ENCODE results near the gene JPH3.
"Not testable (repeated sequence)": the region's sequence is repeated elsewhere in the genome, so short reads cannot be mapped to it uniquely, and the experiment has no call there.

The JPH3 gene

GRCh38 chr16:87572959-87573358 lies 29.3 kb upstream of the JPH3 start:
- DNase-seq (ENCODE audit: low read depth in 3 of 3, low spot score in 1 of 3): no peak

- no peak for DNase-seq (ENCODE audit: low read depth in 3 of 3, low spot score in 1 of 3)
These were observed 27.1 kb upstream of the JPH3 start for GRCh38 chr16:87575027-87575804.

GRCh38 chr16:87576171-87576570 lies 26.1 kb upstream of the JPH3 start:
- DNase-seq (ENCODE audit: low read depth in 3 of 3, low spot score in 1 of 3): no peak

DNA sequence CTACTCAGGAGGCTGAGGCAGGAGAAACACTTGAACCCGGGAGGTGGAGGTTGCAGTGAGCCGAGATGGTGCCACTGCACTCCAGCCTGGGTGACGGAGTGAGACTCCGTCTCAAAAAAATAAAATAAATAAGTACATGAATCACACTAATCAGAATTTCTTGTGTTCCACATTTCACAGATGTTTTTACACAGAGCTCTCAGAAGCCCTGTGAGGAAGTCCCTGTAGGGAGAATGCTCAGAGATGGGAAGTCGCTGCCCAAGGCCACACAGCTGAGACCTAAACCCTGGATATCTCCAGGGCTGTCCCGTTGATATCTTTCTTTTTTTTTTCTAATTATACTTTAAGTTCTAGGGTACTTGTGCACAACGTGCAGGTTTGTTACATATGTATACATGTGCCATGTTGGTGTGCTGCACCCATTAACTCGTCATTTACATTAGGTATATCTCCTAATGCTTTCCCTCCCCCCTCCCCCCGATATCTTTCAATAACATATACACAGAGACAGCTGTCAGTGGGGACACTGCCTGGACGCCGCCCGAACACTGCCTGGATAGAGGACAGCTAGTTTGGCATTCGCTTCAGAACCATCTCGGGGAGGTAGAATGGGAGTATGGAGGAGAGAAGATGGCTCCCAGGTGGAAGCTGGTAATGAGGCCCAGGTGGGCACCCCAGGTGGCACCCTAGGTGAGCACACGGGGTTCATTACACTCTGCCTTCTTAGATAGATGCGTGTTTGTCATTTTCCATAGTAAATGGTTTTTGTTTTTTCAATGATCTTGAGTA lies 24.0 kb upstream of the JPH3 start:
- not testable (repeated sequence) for DNase-seq (ENCODE audit: low read depth in 3 of 3, low spot score in 1 of 3)

DNA sequence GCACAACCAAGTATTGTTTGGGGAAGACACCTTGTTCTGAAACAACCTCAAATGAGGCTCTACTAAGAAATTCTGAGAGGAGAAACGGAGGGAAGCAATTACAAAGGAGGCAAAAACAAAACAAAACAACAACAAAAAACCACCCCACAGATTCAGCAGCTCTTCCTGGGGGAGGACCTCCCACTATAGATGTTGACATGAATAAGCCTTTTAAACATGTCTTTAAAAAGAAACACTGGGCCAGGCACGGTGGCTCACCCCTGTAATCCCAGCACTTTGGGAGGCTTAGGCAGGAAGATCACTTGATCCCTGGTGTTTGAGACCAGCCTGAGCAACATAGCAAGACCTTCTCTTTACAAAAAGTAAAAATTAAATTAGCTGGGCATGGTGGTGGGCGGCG lies 22.6 kb upstream of the JPH3 start:
- no peak for DNase-seq (ENCODE audit: low read depth in 3 of 3, low spot score in 1 of 3)

- no peak for DNase-seq (ENCODE audit: low read depth in 3 of 3, low spot score in 1 of 3)
These were observed 21.4 kb upstream of the JPH3 start for GRCh38 chr16:87580855-87581261.

GRCh38 chr16:87581857-87582215 lies 20.5 kb upstream of the JPH3 start:
- no peak for DNase-seq (ENCODE audit: low read depth in 3 of 3, low spot score in 1 of 3)

DNA sequence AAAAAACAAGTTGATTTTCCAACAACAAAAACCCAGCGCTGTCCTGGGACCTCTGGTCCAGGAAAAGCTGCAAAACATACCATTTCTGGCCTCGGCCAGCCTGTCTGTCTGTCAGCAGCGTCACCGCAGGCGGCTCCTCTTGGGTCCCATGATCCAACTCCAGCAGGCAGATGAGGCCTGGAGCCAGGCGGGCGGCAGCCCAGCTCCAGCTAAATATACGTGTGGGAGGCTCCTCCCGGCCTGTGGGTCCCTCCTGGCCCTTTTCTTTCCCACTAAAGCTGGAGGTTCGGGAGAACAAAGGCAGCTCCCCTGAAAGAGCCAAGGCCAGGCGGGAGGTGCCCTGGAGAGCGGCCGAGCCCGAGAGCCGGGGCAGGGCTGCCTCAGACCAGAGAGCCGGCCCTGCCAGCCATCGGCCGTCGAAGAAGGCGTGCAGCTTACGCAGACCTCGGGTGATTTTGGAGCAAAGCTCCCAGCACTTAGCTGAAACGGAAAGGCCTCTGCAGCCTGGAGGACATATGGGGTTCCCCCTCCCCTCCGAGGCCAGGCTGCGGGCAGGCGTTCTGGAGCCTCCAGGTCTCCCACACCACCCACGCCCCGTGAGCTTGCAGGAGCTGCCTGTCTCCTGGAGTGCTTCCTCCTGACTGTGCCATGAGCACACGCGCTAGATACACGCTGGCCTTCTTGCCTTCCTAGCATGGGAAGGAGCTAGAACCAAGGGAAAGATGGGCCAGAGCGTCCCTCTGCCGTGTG lies 19.9 kb upstream of the JPH3 start:
- no peak for DNase-seq (ENCODE audit: low read depth in 3 of 3, low spot score in 1 of 3)

DNA sequence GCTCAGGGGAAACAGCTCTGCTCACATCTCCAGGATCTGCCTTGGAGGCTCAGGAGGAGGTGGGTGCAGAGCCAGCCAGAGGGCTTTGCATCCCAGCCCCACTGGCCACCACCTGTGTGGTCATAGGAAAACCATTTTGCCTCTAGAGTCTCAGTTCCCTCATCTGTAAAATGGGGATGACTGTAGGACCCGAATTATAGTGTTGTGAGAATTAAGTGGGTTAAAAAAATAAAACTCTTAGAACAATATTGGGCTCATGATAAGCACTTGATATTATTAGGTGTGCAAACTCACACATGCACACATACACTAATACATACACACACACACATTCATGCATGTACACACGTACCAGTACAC lies 19.4 kb upstream of the JPH3 start:
- DNase-seq (ENCODE audit: low read depth in 3 of 3, low spot score in 1 of 3): no peak

- no peak for DNase-seq (ENCODE audit: low read depth in 3 of 3, low spot score in 1 of 3)
These were observed 18.7 kb upstream of the JPH3 start for GRCh38 chr16:87583453-87584131.

GRCh38 chr16:87584271-87584670 lies 18.0 kb upstream of the JPH3 start:
- DNase-seq (ENCODE audit: low read depth in 3 of 3, low spot score in 1 of 3): no peak

DNA sequence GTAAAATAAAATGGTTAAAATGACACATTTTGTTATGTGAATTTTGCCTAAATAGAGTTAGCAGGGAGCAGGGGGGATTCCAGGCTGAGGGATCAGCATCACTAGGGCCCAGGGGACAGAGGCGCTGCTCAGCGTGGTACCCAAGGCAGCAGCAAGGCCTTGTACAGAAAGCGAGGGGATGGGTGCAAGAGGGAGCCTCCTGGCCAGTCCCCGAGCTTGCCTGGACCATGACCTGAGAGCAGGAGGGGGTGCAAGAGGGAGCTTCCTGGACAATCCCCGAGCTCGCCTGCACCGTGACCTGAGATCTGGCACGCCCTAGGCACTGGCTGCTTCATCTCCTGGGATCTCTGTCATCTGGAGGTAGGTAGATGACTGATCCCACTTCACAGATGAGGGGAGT lies 17.3 kb upstream of the JPH3 start:
- DNase-seq (ENCODE audit: low read depth in 3 of 3, low spot score in 1 of 3): no peak

GRCh38 chr16:87585442-87586200 lies 16.7 kb upstream of the JPH3 start:
- no peak for DNase-seq (ENCODE audit: low read depth in 3 of 3, low spot score in 1 of 3)

GRCh38 chr16:87586201-87586782 lies 16.0 kb upstream of the JPH3 start:
- DNase-seq (ENCODE audit: low read depth in 3 of 3, low spot score in 1 of 3): no peak

GRCh38 chr16:87587636-87588035 lies 14.7 kb upstream of the JPH3 start:
- no peak for DNase-seq (ENCODE audit: low read depth in 3 of 3, low spot score in 1 of 3)

- no peak for DNase-seq (ENCODE audit: low read depth in 3 of 3, low spot score in 1 of 3)
These were observed 10.1 kb upstream of the JPH3 start for GRCh38 chr16:87592018-87592712.

DNA sequence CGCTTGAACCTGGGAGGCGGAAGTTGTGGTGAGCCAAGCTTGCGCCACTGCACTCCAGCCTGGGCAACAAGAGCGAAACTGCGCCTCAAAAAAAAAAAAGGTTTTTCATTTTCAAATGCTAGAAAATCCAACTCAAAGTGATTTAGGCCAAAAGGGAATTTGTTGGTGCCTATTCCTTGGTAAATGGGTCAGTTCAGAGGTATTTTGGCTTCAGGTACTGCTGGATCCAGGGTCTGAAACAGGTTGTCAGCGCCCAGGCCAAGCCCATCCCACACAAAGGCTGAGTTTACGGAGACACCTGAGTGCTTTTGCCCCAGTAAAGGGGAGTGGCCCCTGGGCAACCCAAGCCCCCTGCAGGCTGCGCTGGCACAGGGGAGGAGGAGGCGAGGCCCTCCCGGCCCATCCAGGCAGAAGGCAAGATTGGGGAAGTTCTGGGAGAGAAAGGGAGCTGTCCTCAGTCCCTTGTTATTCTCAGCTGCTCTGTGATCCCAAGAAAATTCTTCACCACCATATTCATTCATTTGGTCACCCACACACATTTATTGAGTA lies 8.5 kb upstream of the JPH3 start:
- no peak for DNase-seq (ENCODE audit: low read depth in 3 of 3, low spot score in 1 of 3)

DNA sequence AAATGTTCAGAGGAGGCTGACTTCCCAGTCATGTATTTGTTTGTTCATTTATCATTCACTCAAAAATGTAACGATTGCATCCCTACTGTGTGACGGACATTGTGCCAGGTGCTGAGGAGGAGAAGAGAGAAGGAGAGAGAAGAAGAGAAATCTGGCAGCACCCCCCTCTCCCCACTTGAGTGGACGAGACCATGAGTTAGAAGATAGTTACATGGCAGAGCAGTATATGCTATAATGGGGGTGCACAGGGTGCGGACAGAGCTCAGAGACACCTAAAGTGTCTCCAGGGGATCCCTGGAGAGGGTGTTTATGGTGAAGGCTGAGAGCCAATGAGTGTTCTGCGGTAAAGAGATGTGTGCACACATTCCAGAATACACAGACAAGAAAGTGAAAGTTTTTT lies 6.6 kb upstream of the JPH3 start:
- no peak for DNase-seq (ENCODE audit: low read depth in 3 of 3, low spot score in 1 of 3)

DNA sequence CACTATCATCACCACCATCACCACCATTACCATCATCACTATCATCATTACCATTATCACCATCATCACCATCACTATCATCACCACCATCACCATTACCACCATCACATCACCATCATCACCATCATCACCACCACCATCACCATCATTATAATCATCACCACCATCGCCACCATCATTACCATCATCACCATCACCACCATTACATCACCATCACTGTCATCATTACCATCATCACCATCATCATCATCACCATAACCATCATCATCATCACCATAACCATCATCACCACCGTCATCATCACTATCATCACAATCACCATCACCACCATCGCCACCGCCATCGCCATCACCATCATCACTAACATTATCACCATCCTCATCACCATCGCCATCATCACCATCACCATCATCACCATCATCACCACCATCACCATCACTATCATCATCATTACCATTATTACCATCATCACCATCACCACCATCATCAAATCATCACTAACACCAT lies 4.9 kb upstream of the JPH3 start:
- no peak for DNase-seq (ENCODE audit: low read depth in 3 of 3, low spot score in 1 of 3)

Measured in stimulated activated CD4-positive, alpha-beta T cell treated with anti-CD3 and anti-CD28 coated beads, TNF-alpha, amount 100 ng/mL, for 1 hour (primary cell).